Endothelial cell of umbilical vein (primary cell): ENCODE results near the gene APPL2. TPM values are rescaled to one million over a fixed set of nuclear protein-coding genes. Genes with fewer than 3 reads are reported as not detected.

Source experiments
- BruUV-seq: library from RNA; stranded (reverse); fragments of 400-500 nt; replicated peaks from 2 replicates; lab custom pipeline; 2021; lab: Mats Ljungman, UMichigan
- CTCF ChIA-PET: fragments of 300-600, 350-600 bp; sonication (Branson Sonifier 250); formaldehyde crosslinking; loops from one replicate; lab custom pipeline; 2021; ENCODE audit warnings: antibody characterized with exemption, inconsistent platforms; lab: Charles Lee
- POLR2A ChIA-PET: fragments of 300-600, 350-600 bp; sonication (Branson Sonifier 250); formaldehyde crosslinking; loops from one replicate; lab custom pipeline; 2021; ENCODE audit warnings: antibody characterized with exemption, inconsistent platforms; lab: Charles Lee
- DNase-seq: peaks from one replicate; pipeline ENCODE4 v3.0.0-alpha.2; 2011; ENCODE audit warnings: low read depth, low spot score
- FAIRE-seq: peaks from 2 replicates; lab custom pipeline; 2011; peaks lifted over from hg19 to GRCh38; lab: Jason Lieb, UNC
- H2AFZ ChIP-seq: 2 replicates; pipeline ENCODE4 v1.6.0; 2012; ENCODE audit warnings: low read depth, low read length, control low read depth, inconsistent platforms
- H3K27ac ChIP-seq: 2 replicates; pipeline ENCODE4 v1.5.1; 2011; ENCODE audit warnings: low read depth, mild to moderate bottlenecking, control low read depth, low read length, moderate library complexity; ENCODE audit not compliant: insufficient read depth
- H3K27me3 ChIP-seq, 2 experiments: 2 replicates each; pipeline versions ENCODE4 v1.6.0 to v1.6.1; 2011; ENCODE audit warnings: low read length in 2 of 2, mixed read lengths in 1 of 2; ENCODE audit not compliant: control insufficient read depth in 2 of 2, insufficient read depth in 2 of 2
- H3K36me3 ChIP-seq, 2 experiments: 2 replicates in 1 of 2; 3 replicates in 1 of 2; pipeline ENCODE4 v1.5.1; 2011; ENCODE audit warnings: low read length in 2 of 2, mild to moderate bottlenecking in 1 of 2, moderate library complexity in 1 of 2; ENCODE audit not compliant: control insufficient read depth in 2 of 2, insufficient read depth in 2 of 2; ENCODE audit errors: extremely low read depth in 1 of 2
- H3K4me1 ChIP-seq: 3 replicates; pipeline ENCODE4 v1.5.1; 2011; ENCODE audit warnings: mild to moderate bottlenecking, low read length; ENCODE audit not compliant: control insufficient read depth, insufficient read depth; ENCODE audit errors: extremely low read depth
- H3K4me2 ChIP-seq: 2 replicates; pipeline ENCODE4 v1.6.1; 2011; ENCODE audit warnings: low read length, control low read depth, mixed read lengths; ENCODE audit not compliant: insufficient read depth
- H3K4me3 ChIP-seq, 3 experiments: fragments of 200-600 bp in 1 of 3; sonication (generic), shearing (Covaris generic) in 1 of 3; replicated peaks in 1 of 3; 2 replicates each; pipeline ENCODE4 v1.5.1; 2011 to 2016; ENCODE audit warnings: control low read depth in 3 of 3, low read length in 3 of 3, mild to moderate bottlenecking in 2 of 3, inconsistent platforms in 1 of 3, low read depth in 1 of 3, moderate library complexity in 1 of 3; ENCODE audit not compliant: insufficient read depth in 1 of 3
- H3K79me2 ChIP-seq: 2 replicates; pipeline ENCODE4 v1.6.0; 2012; ENCODE audit warnings: low read length, inconsistent platforms; ENCODE audit not compliant: control insufficient read depth, insufficient read depth
- H3K9ac ChIP-seq: replicated peaks from 2 replicates; pipeline ENCODE3; 2011; ENCODE audit warnings: low read length, control low read depth; ENCODE audit not compliant: insufficient read depth; ENCODE audit errors: extremely low read depth
- H3K9me1 ChIP-seq: replicated peaks from 3 replicates; pipeline ENCODE4 v1.6.0; 2011; ENCODE audit warnings: mild to moderate bottlenecking, low read length; ENCODE audit not compliant: control insufficient read depth, insufficient read depth; ENCODE audit errors: extremely low read depth
- H3K9me3 ChIP-seq: replicated peaks from 2 replicates; pipeline ENCODE4 v1.5.1; 2012; ENCODE audit warnings: low read length, inconsistent platforms; ENCODE audit not compliant: control insufficient read depth, insufficient read depth
- H4K20me1 ChIP-seq: replicated peaks from 2 replicates; pipeline ENCODE3; 2011; ENCODE audit warnings: mild to moderate bottlenecking, low read length; ENCODE audit not compliant: control insufficient read depth, insufficient read depth; ENCODE audit errors: extremely low read depth
- CTCF ChIP-seq, 2 donors: IDR thresholded peaks; 1 replicate in 1 of 2; 2 replicates in 1 of 2; pipeline ENCODE4 v1.5.1; 2011; ENCODE audit warnings: low read length in 2 of 2, mild to moderate bottlenecking in 2 of 2, moderate library complexity in 2 of 2, control low read depth in 1 of 2, inconsistent platforms in 1 of 2, low read depth in 1 of 2; ENCODE audit not compliant: insufficient read depth in 1 of 2; ENCODE audit errors: extremely low read depth in 1 of 2
- EZH2 ChIP-seq: IDR thresholded peaks from 2 replicates; pipeline ENCODE4 v1.6.1; 2012; ENCODE audit warnings: borderline replicate concordance, low read depth, mild to moderate bottlenecking, moderate library complexity, low read length, inconsistent platforms; ENCODE audit not compliant: severe bottlenecking
- FOS ChIP-seq: IDR thresholded peaks from 2 replicates; pipeline ENCODE4 v1.6.1; 2011; ENCODE audit warnings: mild to moderate bottlenecking, low read length, moderate library complexity, borderline replicate concordance; ENCODE audit not compliant: insufficient read depth
- GATA2 ChIP-seq: IDR thresholded peaks from 2 replicates; pipeline ENCODE4 v1.7.0; 2011; ENCODE audit warnings: low read depth, mild to moderate bottlenecking, moderate library complexity, mixed read lengths, low read length; ENCODE audit not compliant: insufficient read length, insufficient read depth
- JUN ChIP-seq: IDR thresholded peaks from 2 replicates; pipeline ENCODE4 v1.6.1; 2011; ENCODE audit warnings: borderline replicate concordance, low read depth; ENCODE audit not compliant: insufficient read length, insufficient read depth
- MAX ChIP-seq: IDR thresholded peaks from 2 replicates; pipeline ENCODE4 v1.6.1; 2011; ENCODE audit not compliant: insufficient read depth, insufficient read length
- MYC ChIP-seq: IDR thresholded peaks from one replicate; pipeline ENCODE4 v1.6.1; 2011; ENCODE audit warnings: mild to moderate bottlenecking, low read depth, low read length
- POLR2A ChIP-seq: IDR thresholded peaks from 2 replicates; pipeline ENCODE4 v1.6.1; 2012; ENCODE audit warnings: low read depth, mild to moderate bottlenecking, control low read depth, low read length
- POLR2AphosphoS5 ChIP-seq: IDR thresholded peaks from 2 replicates; pipeline ENCODE4 v1.6.1; 2012; ENCODE audit warnings: low read depth, mild to moderate bottlenecking, control low read depth, low read length, moderate library complexity; ENCODE audit not compliant: insufficient read depth
- dilution Hi-C: fragments of 300-500 bp; cut with MboI; formaldehyde crosslinking; loops from one replicate; pipeline ENCODE4 v1.15.0; 2019; ENCODE audit warnings: low sequenced_read_pairs; ENCODE audit not compliant: extremely low pct_ligation_motif_present
- intact Hi-C: fragments of 100-400 bp; cut with micrococcal nuclease; formaldehyde crosslinking; loops from one replicate; pipeline ENCODE4 v1.10.0; 2022
- polyA plus RNA-seq, 4 experiments: library from polyadenylated mRNA; depleted of rRNA in 3 of 4; stranded (reverse) in 3 of 4; unstranded in 1 of 4; fragments of >200 nt; gene quantifications; 2 replicates each; pipeline versions ENCODE4 v1.2.1 to v1.2.3, GENCODE V29; 2011 to 2012; ENCODE audit warnings: missing spikeins in 1 of 4
- total RNA-seq: library from RNA; stranded (reverse); gene quantifications from 2 replicates; pipeline ENCODE4 v1.2.3, GENCODE V29; 2021

Gene APPL2
- total and polyA plus RNA-seq, 2 donors (not counting 3 experiments of a cell fraction or from before 2014, with no cell fraction given): 8.1 to 21.4 TPM

- Histone ChIP-seq H3K27me3 (no peaks in the 10 kb centered on the region), H3K4me1 (no peaks in the 10 kb centered on the region), H2AFZ (no peak overlapping the region), H3K79me2 (no peaks in the 10 kb centered on the region), H3K9me3 (no peaks in the 10 kb centered on the region), H3K4me2 (no peak overlapping the region), H3K27ac (no peak overlapping the region), H3K36me3 (peaks cover 0 to 19% of the 10 kb centered on the region in 2 experiments), H4K20me1 (no peaks in the 10 kb centered on the region), H3K9ac (no peak overlapping the region), H3K4me3 (no peak overlapping the region), H3K9me1 (no peaks in the 10 kb centered on the region)
- no peak for FAIRE-seq
- POLR2A ChIA-PET: interaction anchor here (0.6 kb wide), 1 partner anchor 1269 kb away, joined by 3 read pairs; no protein-coding TSS in a partner anchor
- DNase-seq: no peak
- no TSS peak for BruUV-seq
- dilution Hi-C loops: no loop called here
- intact Hi-C loops: no loop called here
- CTCF ChIA-PET: no interaction called here
- TF ChIP-seq EZH2 (no peak), JUN (no peak), FOS (no peak), POLR2A (no peak), MAX (no peak), CTCF (IDR thresholded peaks at IDR 0.05; ENCODE audit: extremely low read depth in 1 of 2, insufficient read depth in 1 of 2, low read depth in 1 of 2, low read length in 2 of 2) (no peak), MYC (no peak), POLR2AphosphoS5 (no peak), GATA2 (no peak)
These were observed 29.1 kb downstream of the APPL2 start for GRCh38 chr12:105206686-105207374.
